GM12864 (cell line): ENCODE data around the gene EPS8L3.

ENCODE experiments used
- DNase-seq: peaks from one replicate; pipeline ENCODE4 v3.0.0-alpha.2; 2011; ENCODE audit warnings: low read depth
- H3K4me3 ChIP-seq: 2 replicates; pipeline ENCODE4 v1.5.1; 2011; ENCODE audit warnings: mild to moderate bottlenecking, low read depth, low read length, control low read depth
- TF ChIP-seq, protein P1 (sequence below): IDR thresholded peaks from 2 replicates; pipeline ENCODE4 v1.5.1; 2011; ENCODE audit warnings: low read depth, mild to moderate bottlenecking, moderate library complexity, low read length, control low read depth, inconsistent platforms; ENCODE audit errors: missing control alignments

EPS8L3 gene

GRCh38 chr1:109784551-109785252, 21.0 kb upstream of the EPS8L3 start:
- no peak for DNase-seq
- no peak overlapping the region for H3K4me3 ChIP-seq
- TF ChIP-seq, protein P1, sequence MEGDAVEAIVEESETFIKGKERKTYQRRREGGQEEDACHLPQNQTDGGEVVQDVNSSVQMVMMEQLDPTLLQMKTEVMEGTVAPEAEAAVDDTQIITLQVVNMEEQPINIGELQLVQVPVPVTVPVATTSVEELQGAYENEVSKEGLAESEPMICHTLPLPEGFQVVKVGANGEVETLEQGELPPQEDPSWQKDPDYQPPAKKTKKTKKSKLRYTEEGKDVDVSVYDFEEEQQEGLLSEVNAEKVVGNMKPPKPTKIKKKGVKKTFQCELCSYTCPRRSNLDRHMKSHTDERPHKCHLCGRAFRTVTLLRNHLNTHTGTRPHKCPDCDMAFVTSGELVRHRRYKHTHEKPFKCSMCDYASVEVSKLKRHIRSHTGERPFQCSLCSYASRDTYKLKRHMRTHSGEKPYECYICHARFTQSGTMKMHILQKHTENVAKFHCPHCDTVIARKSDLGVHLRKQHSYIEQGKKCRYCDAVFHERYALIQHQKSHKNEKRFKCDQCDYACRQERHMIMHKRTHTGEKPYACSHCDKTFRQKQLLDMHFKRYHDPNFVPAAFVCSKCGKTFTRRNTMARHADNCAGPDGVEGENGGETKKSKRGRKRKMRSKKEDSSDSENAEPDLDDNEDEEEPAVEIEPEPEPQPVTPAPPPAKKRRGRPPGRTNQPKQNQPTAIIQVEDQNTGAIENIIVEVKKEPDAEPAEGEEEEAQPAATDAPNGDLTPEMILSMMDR = no peak

- no peak for DNase-seq
- TF ChIP-seq, protein P1 = no peak
- no peak overlapping the region for H3K4me3 ChIP-seq
These were observed 19.7 kb upstream of the EPS8L3 start for GRCh38 chr1:109783436-109783835.

DNA sequence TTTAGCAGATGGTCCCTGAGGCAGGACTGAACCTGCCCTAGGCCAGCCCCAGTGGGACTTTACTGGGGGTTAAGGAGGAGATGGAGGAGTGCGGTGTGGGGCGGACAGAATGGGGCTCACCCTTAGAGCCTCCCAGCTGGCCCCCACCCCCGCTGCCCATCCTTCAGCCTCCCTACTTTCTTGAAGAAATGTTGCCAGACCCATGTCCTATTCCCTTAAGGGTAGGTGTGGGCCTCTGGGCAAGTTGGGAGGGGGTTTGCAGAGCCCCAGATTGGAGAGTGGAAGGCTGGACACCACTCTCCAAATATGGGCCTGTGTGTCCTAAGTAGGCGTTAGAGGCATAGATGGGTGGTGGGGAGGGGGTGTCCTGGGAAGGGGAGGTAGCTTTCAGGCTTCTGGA, 19.2 kb upstream of the EPS8L3 start:
- DNase-seq = no peak
- no peak overlapping the region for H3K4me3 ChIP-seq
- TF ChIP-seq, protein P1 = no peak

DNA sequence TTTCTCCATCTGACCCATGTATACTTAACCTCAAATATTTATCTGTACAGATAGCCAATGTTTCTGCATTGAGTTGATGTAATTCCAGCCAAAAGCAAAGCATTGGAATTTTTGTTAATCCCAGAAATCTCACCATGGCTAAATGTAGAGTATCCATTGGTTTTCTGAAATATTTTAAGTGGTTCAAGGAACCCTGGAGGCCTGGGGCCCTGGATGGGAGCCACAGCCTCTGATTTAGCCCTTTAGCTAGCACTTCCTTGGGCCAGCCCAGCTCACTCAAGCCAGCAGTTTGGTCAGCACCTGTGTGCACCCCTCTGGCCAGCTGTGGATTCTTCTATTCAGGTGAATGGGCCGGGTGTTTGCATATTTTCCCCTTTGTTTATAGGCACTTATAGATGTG, 18.8 kb upstream of the EPS8L3 start:
- TF ChIP-seq, protein P1 = no peak
- DNase-seq = no peak
- no peak overlapping the region for H3K4me3 ChIP-seq

DNA sequence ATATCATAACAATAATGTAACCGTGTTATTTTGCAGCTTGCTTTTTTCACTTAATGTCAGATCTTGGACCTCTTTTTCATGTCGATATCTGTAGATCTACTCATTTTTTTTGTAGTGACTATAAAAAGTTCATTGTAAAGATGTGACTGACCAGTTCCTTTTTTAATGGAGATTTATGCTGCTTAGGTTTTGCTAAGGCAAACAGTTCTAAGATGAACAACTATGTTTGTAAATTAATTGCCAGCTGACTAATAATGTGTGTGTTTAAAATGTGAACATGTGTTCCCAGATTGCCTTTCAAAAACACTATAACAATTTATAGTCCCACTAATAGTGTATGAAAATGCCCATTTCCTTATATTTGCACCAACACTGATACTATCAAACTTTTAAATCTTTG, 18.1 kb upstream of the EPS8L3 start:
- DNase-seq = no peak
- TF ChIP-seq, protein P1 = no peak
- H3K4me3 ChIP-seq = no peak overlapping the region

- DNase-seq = no peak
- TF ChIP-seq, protein P1 = no peak
- no peak overlapping the region for H3K4me3 ChIP-seq
These were observed 17.3 kb upstream of the EPS8L3 start for GRCh38 chr1:109780982-109781381.

DNA sequence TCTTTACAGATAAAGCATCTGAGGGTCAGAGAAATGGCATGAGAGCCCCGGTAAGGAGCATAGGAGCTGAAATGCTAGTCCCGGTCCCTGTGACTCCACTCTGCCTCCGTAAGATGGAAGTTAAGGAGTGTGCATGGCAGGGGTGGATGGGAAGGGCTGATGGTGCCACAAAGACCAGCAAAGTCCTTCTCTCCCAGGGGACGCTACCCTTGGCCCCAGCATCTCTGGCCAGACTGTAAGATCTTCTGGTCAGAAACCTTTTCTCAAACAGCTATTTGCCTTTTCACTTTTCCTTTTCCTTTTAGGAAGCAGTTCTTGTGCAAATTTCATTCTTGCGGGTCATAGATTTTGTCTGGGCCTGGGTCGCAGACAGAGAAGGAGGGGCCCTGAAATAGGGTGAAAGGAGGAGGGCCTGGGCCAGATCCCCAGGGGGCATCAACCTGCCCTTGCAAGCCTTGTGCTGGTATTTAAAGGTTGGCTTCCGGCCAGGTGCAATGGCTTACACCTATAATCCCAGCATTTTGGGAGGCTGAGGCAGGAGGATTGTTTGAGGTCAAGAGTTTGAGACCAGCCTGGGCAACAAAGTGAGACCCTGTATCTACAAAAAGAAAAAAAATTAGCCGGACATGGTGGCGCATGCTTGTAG, 14.4 kb upstream of the EPS8L3 start:
- TF ChIP-seq, protein P1 = no peak
- DNase-seq = no peak
- no peak overlapping the region for H3K4me3 ChIP-seq
